ENCODE measurements around the gene IL34.
"Not testable (repeated sequence)": the region's sequence is repeated elsewhere in the genome, so short reads cannot be mapped to it uniquely, and the experiment has no call there.

The IL34 gene

DNA sequence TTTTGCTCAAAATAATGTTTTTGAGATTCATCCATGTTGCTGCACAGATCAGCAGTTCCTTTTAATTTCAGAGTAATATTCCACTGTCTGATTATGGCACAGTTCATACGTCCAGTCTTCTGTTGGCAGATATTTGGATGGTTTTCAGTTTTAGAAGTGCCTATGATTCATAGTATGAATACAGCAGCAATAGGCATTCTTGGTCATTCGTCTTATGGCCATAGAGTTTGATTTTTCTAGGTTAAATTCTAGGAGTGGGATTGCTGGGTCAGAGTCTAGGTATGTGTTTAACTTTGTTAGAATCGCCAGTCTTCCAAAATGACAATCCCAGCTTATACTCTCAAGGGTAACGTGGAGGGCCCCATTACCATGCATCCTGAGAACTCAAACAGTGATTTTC is 11.5 kb upstream of the IL34 start:
- no peaks in the 10 kb centered on the region for H3K9me3 ChIP-seq (ENCODE audit: insufficient read depth, low read depth, low read length)
- no peaks in the 10 kb centered on the region for H3K36me3 ChIP-seq (ENCODE audit: insufficient read depth, low read depth, low read length)
- H3K27ac ChIP-seq (ENCODE audit: low read length): no peak overlapping the region
- H3K4me1 ChIP-seq (ENCODE audit: insufficient read depth, low read length): peaks cover 9% of the 10 kb centered on the region; the same call in 1 of the 2 replicates
- no peaks in the 10 kb centered on the region for H3K27me3 ChIP-seq (ENCODE audit: insufficient read depth, low read length)
- no peak overlapping the region for H3K4me3 ChIP-seq (ENCODE audit: low read length)
- H3K9ac ChIP-seq (ENCODE audit: low read depth, low read length): no peak overlapping the region

DNA sequence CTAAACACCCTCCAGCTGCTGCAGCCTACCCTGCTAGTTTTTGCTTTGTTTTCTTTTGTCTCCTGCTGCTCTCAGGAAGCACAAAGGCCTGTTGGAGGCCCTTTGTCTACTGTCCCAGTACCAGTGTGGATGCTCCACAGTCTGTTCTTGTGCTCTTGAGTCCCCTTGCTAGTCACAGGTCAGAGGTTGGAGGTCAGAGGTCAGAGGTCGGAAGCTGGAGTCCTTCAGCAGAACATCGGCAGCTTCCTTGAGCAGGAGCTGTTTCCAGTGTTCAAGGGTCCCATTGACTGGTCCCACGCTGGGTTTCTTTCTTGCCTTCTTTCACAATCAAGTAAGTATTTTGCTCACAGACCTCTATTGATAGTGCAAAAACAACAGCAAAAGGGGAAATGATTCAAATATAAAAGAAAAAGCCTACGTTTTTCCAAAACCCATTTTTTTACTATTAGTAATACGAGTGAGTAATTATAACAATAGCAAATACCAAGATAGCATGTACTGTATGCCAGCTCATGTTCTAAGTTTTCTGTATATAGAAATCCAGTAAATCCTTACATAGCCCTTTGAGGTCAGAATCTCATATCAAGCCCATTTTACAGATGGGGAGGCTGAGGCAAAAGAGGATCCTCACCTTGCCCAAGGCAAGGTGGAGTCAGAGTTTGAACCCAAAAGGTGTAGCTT is 10.9 kb upstream of the IL34 start:
- Histone ChIP-seq H3K27ac (ENCODE audit: low read length) (no peak overlapping the region), H3K9me3 (ENCODE audit: insufficient read depth, low read depth, low read length) (no peaks in the 10 kb centered on the region), H3K9ac (ENCODE audit: low read depth, low read length) (no peak overlapping the region), H3K36me3 (ENCODE audit: insufficient read depth, low read depth, low read length) (no peaks in the 10 kb centered on the region), H3K4me1 (ENCODE audit: insufficient read depth, low read length) (peaks cover 9% of the 10 kb centered on the region; the same call in 1 of the 2 replicates), H3K27me3 (ENCODE audit: insufficient read depth, low read length) (no peaks in the 10 kb centered on the region), H3K4me3 (ENCODE audit: low read length) (no peak overlapping the region)

DNA sequence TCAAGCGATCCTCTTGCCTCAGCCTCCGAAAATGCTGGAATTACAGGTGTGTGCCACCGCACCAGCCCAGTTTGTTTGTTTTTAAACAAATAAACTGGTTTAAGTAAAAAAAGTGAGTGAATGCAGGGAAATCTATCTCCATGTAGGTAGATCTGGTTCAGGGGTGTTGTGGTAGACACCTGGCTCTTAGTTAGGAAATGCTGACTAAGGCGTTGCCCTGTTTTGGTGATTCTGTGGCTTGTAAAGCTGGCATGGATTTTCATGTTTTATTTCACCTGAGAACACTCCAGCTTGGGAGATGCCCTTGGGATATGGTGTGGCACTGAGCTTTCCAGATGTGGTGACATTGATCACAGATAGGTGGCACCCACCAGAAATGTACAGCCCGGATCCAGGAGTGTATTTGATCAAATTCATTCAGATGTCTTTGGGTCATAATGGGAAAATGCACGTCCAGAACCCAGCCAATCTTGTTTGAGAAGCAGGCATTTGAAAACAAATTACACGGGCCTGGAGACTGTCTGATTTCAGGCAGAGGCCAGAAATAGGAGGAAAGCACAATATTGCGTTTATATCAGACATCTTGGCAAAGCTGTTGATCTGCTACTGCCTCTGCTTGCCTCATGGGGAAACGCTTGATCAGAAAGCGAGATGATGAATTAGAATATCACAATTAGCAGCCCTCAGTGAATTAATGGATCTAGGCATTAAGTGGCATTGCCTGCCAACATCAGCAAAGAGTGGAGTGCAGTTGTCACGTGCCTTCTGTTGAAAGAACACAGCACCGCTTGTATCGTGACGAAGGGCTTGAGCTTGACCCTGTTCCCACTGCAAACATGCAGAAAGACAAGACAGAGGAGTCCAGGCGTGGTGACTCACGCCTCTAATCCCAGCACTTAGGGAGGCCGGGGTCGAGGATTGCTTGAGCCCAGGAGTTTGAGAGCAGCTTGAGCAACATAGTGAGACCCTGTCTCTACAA is 7.3 kb upstream of the IL34 start:
- Histone ChIP-seq H3K27me3 (ENCODE audit: insufficient read depth, low read length) (no peaks in the 10 kb centered on the region), H3K4me3 (ENCODE audit: low read length) (no peak overlapping the region), H3K36me3 (ENCODE audit: insufficient read depth, low read depth, low read length) (no peaks in the 10 kb centered on the region), H3K9me3 (ENCODE audit: insufficient read depth, low read depth, low read length) (no peaks in the 10 kb centered on the region), H3K9ac (ENCODE audit: low read depth, low read length) (no peak overlapping the region), H3K4me1 (ENCODE audit: insufficient read depth, low read length) (peaks cover 9% of the 10 kb centered on the region; the same call in 1 of the 2 replicates), H3K27ac (ENCODE audit: low read length) (no peak overlapping the region)

DNA sequence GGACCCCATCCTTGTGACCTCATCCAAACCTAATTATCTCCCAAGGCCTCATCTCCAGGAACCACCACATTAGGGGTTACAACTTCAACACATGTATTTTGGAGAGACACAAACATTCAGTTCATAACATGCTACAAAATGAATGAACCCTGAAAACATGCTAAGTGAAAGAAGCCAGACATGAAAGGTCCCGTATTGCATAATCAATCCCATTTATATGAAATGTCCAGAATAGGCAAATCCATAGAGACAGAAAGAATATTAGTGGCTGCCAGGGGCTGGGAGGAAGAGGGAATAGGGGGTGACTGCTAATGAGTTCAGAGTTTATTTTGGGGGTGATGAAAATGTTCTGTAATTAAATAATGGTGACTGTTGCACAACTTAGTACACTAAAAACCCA is 3.7 kb upstream of the IL34 start:
- Histone ChIP-seq H3K4me3 (ENCODE audit: low read length) (no peak overlapping the region), H3K4me1 (ENCODE audit: insufficient read depth, low read length) (no peaks in the 10 kb centered on the region), H3K9ac (ENCODE audit: low read depth, low read length) (no peak overlapping the region), H3K27me3 (ENCODE audit: insufficient read depth, low read length) (no peaks in the 10 kb centered on the region), H3K36me3 (ENCODE audit: insufficient read depth, low read depth, low read length) (no peaks in the 10 kb centered on the region), H3K27ac (ENCODE audit: low read length) (no peak overlapping the region), H3K9me3 (ENCODE audit: insufficient read depth, low read depth, low read length) (no peaks in the 10 kb centered on the region)

DNA sequence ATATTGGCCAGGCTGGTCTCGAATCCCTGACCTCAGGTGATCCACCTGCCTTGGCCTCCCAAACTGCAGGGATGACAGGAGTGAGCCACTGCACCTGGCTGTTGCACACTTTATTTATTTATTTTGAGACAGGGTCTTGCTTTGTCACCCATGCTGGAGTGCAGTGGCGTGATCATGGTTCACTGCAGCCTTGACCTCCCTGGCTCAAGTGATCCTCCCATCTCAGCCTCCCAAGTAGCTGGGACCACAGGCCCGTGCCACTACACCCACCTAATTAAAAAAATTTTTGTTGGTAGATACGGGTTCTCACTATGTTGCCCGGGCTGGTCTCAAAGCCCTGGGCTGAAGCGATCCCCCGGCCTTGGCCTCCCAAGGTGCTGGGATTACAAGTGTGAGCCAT is 3.1 kb upstream of the IL34 start:
- H3K9ac ChIP-seq (ENCODE audit: low read depth, low read length); H3K4me1 ChIP-seq (ENCODE audit: insufficient read depth, low read length); H3K27me3 ChIP-seq (ENCODE audit: insufficient read depth, low read length); H3K4me3 ChIP-seq (ENCODE audit: low read length); H3K9me3 ChIP-seq (ENCODE audit: insufficient read depth, low read depth, low read length); H3K36me3 ChIP-seq (ENCODE audit: insufficient read depth, low read depth, low read length); H3K27ac ChIP-seq (ENCODE audit: low read length): not testable (repeated sequence)

DNA sequence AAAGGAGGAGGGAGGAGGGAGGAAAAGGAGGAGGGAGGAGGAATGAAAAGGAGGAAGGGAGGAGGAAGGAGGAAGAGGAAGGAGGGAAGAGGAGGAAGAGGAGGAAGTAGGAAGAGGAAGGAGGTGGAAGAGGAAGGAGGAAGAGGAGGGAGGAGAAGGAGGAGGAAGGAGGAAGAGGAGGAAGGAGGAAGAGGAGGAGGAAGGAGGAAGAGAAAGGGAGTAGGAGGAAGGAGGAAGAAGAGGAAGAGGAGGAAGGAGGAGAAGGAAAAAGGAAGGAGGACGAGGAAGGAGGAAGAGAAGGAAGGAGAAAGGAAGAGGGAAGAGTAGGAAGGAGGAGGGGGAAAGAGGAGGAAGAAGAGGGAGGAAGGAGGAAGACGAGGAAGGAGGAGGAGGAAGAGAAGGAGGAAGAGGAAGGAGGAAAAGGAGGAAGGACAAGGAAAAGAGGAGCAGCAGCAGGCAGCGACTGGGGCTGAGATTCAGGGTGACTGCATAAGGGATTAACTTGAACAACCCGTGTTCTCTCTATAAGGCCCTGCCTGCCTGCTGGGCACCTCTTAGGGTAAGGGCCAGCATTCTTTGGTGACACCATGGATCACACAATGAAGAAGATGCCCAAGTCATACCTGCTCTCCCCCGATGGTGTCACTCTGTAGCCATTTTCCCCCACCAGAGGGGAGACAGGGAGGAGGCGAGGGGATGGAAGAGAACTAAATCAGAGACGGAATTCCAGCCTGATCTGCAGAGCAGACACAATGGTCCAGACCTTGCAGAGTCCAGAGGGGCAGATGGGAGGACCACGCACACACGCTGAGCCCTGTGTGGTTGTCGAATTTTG is 1.4 kb upstream of the IL34 start:
- Histone ChIP-seq H3K27me3 (ENCODE audit: insufficient read depth, low read length) (no peaks in the 10 kb centered on the region), H3K4me3 (ENCODE audit: low read length) (no peak overlapping the region), H3K27ac (ENCODE audit: low read length) (no peak overlapping the region), H3K9ac (ENCODE audit: low read depth, low read length) (no peak overlapping the region), H3K9me3 (ENCODE audit: insufficient read depth, low read depth, low read length) (no peaks in the 10 kb centered on the region), H3K36me3 (ENCODE audit: insufficient read depth, low read depth, low read length) (no peaks in the 10 kb centered on the region), H3K4me1 (ENCODE audit: insufficient read depth, low read length) (no peaks in the 10 kb centered on the region)

DNA sequence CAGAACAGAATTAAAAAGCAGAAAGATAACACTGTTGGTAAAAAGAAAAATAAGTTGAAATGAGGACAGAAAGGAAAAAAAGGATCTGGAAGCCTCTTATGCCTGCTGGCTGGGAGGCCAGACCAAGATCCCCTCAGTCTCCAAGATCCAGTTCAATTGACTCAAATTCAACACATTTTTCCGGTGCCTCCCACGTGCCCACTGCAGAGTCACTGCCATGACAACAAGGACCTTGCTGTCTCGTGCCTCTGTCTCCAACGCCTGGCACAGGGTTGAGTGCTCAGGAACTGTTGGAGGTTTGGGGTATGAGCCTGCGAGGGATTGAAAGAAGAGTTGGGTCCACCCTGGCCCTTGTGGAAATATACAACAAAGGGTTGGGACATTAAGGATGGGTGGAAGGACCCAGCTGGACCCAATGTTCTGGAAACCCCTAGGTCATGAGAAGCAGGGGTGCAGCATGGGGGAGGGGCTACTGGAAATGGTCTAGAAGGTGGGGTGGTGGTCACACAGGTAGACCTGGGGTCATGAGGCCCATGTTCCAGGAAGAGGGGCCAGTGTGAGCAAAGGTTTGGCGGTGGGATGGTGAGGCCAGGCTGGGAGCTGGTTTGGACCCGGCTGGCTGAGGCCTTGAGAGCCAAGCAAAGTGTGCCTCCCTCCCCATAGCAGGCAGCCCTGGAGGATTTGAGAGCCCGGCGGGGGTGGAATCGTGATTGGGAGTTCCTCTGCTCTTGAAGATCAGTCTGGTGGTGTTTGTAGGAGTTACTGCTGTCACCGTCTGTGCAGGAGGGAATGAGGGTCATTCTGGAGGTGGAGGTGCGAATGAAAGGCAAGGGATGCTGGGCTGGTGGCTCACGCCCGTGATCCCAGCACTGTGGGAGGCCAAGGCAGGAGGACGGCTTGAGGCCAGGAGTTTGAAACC is 1.3 kb downstream of the IL34 start:
- H3K36me3 ChIP-seq (ENCODE audit: insufficient read depth, low read depth, low read length): no peaks in the 10 kb centered on the region
- H3K4me1 ChIP-seq (ENCODE audit: insufficient read depth, low read length): 0 out of 2 replicates have a peak, but pooled peaks cover 2% of the 10 kb centered on the region
- no peak overlapping the region for H3K4me3 ChIP-seq (ENCODE audit: low read length)
- no peaks in the 10 kb centered on the region for H3K9me3 ChIP-seq (ENCODE audit: insufficient read depth, low read depth, low read length)
- no peak overlapping the region for H3K9ac ChIP-seq (ENCODE audit: low read depth, low read length)
- H3K27ac ChIP-seq (ENCODE audit: low read length): no peak overlapping the region
- H3K27me3 ChIP-seq (ENCODE audit: insufficient read depth, low read length): no peaks in the 10 kb centered on the region

DNA sequence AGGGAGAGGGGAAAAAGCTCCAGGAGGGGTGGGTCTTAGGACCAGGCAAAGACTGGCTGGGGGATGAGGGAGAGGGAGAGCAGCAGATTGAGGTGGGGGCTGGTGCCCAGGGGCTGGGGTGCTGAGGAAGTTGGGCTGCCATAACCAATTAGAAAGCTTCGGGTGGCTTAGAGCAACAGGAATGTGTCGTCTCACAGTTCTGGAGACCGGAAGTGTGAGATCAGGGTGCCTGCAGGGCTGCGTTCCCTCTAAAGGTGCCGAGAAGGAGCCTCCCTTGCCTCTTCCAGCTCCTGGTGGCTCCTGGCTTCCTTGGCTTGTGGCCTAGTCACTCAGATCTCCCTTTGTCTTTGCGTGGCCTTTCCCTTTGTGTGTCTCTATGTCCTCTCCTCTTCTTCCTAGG is 2.2 kb downstream of the IL34 start:
- Histone ChIP-seq H3K9ac (ENCODE audit: low read depth, low read length) (no peak overlapping the region), H3K4me1 (ENCODE audit: insufficient read depth, low read length) (0 out of 2 replicates have a peak, but pooled peaks cover 2% of the 10 kb centered on the region), H3K36me3 (ENCODE audit: insufficient read depth, low read depth, low read length) (no peaks in the 10 kb centered on the region), H3K9me3 (ENCODE audit: insufficient read depth, low read depth, low read length) (no peaks in the 10 kb centered on the region), H3K27ac (ENCODE audit: low read length) (no peak overlapping the region), H3K4me3 (ENCODE audit: low read length) (no peak overlapping the region), H3K27me3 (ENCODE audit: insufficient read depth, low read length) (no peaks in the 10 kb centered on the region)

DNA sequence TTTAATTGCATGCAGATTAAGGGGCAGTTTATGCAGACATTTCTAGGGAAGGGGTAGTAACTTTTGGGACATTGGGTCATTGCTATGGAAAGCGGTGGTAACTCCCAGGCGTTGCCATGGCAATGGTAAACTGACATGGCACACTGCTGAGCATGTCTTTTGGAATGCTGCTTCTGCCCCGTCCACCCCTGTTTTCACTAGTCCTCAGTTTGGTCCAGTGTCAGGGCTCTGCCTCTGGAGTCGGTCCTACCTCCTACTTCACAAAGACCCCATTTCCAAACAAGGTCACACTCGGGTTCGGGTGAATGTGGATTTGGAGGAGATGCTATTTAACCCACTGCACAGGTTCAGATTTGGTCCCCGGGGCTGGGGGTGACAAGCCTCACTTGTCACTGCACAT is 2.9 kb downstream of the IL34 start:
- Histone ChIP-seq H3K36me3 (ENCODE audit: insufficient read depth, low read depth, low read length) (no peaks in the 10 kb centered on the region), H3K4me1 (ENCODE audit: insufficient read depth, low read length) (0 out of 2 replicates have a peak, but pooled peaks cover 2% of the 10 kb centered on the region), H3K9me3 (ENCODE audit: insufficient read depth, low read depth, low read length) (no peaks in the 10 kb centered on the region), H3K27ac (ENCODE audit: low read length) (no peak overlapping the region), H3K9ac (ENCODE audit: low read depth, low read length) (no peak overlapping the region), H3K27me3 (ENCODE audit: insufficient read depth, low read length) (no peaks in the 10 kb centered on the region), H3K4me3 (ENCODE audit: low read length) (no peak overlapping the region)

DNA sequence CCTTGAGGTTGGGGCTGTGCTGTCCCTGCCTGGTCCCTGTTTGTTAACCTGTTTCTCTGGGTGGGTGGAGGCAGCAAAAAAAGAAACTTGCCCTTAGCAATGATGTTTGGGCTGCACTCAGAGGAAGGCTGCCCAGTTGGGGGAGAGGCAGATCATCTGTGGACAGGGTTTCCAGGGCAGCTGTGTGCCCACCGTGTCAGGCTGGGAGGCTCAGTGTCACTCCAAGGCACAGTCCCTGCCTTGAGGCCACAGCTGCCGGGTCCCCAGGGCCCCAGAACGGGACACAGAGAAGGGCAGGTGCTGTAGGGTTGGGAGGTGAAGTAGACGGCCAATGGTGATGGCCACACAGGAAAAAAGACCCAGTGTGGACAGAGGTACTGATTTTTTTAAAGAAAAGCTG is 3.9 kb downstream of the IL34 start:
- Histone ChIP-seq H3K4me1 (ENCODE audit: insufficient read depth, low read length) (0 out of 2 replicates have a peak, but pooled peaks cover 2% of the 10 kb centered on the region), H3K9me3 (ENCODE audit: insufficient read depth, low read depth, low read length) (no peaks in the 10 kb centered on the region), H3K27ac (ENCODE audit: low read length) (no peak overlapping the region), H3K4me3 (ENCODE audit: low read length) (no peak overlapping the region), H3K27me3 (ENCODE audit: insufficient read depth, low read length) (no peaks in the 10 kb centered on the region), H3K9ac (ENCODE audit: low read depth, low read length) (no peak overlapping the region), H3K36me3 (ENCODE audit: insufficient read depth, low read depth, low read length) (no peaks in the 10 kb centered on the region)

Data from iPS-20b (cell line).